NCI-H1417 (cell line): ENCODE data around the gene SESTD1.
"Not testable (repeated sequence)": the region's sequence is repeated elsewhere in the genome, so short reads cannot be mapped to it uniquely, and the experiment has no call there.

Source experiments
- DNase-seq, 3 experiments: peaks; one replicate each; lab custom pipeline; 2025; lab: John Stamatoyannopoulos, UW

Gene SESTD1

DNA sequence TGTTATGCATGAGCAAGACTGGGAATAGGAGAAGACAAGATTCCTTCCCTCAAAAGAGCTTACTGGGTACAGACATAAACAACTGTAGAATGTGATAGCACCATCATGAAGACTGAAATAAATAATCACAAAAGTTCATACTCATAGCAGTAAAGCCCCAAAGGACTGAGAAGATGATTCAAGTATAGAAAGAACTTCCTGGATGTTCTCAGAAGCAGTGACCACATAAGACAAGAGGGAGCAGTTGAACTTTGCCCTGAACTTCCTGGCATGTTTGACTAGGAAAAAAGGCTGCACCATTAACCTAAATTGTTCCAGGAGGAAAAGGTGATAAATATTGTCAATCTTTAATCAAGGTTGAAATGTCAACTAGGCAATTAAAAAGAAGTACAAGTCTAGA is 156.9 kb downstream of the SESTD1 start:
- no peak for DNase-seq

DNA sequence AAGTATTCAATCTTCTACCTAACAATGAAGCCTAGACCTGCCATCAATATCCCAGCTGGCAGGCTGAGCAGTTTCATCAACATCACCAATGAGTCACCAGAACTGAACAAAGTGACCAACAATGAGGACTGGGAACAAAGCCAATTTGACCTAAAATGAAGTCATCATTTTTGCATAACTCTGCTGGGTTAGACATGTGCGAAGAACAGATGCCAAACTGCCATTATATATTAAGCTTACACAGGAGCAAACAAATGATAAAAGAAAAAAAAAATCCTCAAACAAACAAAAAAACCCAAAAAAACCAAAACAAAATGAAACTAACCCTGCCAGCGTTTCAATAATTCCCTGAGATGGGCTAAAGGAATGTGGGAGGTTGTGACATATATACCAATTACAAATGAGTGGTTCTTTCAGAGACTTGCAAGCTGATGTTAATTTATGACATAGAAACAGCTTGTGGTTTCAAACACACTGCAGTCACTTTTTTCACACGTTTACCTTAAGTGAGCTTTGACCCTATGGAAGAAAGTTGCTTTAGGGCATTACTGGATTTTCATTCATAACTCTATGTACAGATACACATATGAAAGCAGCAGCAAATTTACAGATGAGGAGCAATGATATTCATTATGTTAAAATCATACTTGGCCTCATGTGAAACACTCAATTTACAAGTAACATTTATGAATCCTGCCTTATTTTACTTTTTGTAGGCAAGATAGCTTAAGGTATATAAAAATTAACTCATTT is 157.8 kb downstream of the SESTD1 start:
- peak in 2 of 3 experiments; percentile 70 to 94 for DNase-seq

DNA sequence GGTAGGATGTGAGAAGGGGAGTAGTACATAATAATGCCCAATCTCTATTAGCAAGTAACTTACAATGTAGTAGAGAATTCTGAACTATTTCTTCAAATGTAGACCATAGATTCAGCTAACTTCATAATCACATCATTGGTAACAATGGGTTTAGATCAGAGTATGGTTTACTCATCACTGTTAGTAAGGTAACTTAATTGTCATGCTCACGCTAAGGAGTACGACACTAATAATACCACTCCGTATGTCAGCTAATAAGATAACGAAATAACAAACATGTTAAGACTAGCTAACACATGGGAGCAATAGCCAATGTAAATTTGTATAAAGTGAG is 158.3 kb downstream of the SESTD1 start:
- no peak for DNase-seq

DNA sequence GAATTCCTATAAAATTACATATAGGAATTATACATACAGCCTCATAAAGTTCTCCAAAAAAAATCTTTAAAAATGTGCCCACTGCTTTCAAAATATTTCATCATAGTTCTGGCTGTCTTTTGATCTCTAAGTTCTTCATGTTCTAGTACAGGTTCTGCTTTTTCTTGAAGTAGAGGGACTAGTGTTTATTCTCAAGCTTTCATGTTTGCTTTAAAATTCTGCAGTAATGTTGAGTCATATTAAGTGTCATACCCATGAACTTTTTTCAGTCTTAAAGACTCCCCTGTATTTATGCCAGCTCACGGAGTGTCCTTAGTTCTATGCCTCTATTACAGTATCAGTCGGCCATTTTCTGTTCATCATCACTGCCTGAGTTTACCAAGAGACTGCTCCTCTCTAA is 159.9 kb downstream of the SESTD1 start:
- no peak for DNase-seq

DNA sequence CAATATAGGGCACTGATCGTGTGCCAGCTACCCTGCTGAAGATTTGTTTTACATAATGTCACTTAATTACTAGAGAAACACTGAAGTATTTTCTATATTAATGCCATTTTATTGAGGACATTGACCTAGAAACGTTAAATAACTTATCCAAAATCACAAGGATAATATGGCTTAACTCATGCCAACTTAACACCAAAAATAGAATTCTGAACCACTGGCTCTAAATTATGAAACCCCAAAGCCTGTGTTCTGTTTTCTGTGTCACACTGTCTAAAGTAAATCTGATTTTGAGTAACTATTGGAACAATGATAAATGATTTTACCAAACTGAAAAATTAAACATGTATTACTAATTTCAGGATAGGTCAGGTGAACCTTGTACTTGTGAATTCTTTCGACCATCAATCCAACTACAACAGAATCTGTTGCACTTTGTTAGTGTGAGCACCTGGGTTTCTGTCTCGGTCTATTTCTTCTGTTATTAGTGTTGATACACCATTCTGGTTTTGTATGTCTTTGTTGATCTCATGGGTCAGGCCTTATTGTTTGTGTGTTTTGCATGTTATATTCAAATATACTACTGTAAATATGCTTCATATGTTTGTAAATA is 166.4 kb downstream of the SESTD1 start:
- DNase-seq = no peak

DNA sequence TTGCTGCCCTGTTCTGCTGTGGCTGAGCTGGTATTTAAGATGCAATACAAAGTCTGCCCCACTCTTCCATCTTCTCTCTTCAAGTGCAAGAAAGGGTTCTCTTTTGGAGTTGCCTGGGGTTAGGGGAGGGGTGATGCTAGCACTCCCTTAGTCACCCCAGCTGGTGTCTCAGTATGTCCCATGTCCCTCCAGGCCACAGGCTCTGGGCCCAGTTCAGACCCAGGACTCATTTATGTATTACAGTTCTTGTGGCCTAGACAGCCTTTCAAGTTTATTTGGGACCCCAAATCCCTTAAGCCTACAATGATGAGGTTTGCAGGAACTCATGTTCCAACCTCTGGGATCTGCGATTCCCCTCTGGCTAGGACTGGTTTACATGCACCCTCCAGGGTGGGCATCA is 167.5 kb downstream of the SESTD1 start:
- DNase-seq = no peak

DNA sequence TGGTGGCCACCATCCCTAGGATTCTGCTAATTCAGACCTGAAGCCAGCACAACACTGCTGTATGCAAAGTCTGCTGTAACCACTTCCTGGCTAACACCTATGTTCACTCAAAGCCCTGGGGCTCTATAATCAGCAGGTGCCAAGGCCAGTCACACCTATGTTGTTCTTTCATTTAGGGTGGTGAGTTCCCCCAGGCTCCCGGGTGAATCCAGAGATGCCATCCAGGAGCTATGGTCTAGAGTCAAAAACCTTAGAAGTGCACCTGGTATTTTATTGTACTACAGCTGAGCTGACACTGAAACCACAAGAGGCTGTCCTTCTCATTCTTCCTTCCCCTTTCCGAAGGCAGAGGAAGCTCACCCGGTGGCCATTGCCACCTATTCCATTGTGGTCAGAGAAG is 168.5 kb downstream of the SESTD1 start:
- peak in 2 of 3 experiments; percentile 42 to 75 for DNase-seq

DNA sequence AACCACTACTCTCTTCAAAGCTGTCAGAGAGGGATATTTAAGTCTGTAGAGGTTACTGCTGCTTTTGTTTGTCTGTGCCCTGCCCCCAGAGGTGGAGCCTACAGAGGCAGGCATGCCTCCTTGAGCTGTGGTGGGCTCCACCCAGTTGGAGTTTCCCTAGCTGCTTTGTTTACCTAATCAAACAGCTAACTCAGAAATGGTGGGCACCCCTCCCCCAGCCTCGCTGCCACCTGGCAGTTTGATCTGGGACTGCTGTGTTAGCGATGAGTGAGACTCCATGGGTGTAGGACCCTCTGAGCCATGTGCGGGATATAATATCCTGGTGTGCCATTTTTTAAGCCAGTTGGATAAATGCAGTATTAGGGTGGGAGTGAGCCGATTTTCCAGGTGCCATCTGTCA is 171.7 kb downstream of the SESTD1 start:
- DNase-seq = not testable (repeated sequence)

DNA sequence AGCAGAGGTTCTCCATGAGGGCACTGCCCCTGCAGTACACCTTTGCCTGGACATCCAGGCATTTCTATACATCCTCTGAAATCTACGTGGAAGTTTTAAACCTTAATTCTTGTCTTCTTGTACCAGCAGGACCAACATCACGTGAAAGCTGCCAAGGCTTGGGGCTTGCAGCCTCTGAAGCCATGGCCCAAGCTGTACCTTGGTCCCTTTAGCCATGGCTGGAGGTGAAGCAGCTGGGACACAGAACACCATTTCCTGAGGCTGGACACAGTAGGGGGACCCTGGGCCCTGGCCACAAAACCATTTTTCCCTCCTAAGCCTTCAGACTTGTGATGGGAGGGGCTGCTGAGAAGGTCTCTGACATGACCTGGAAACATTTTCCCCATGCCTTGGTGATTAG is 181.9 kb downstream of the SESTD1 start:
- no peak for DNase-seq

DNA sequence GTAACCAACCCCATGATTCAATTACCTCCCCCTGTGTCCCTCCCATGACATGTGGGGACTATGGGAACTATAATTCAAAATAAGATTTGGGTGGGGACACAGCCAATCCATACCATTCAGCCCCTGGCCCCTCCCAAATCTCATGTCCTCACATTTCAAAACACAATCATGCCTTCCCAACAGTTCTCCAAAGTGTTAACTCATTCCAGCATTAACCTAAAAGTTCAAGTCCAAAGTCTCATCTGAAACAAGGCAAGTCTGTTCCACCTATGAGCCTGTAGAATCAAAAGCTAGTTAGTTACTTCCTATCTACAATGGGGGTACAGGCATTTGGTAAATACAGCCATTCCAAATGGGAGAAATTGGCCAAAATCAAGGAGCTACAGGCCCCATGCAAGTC is 182.7 kb downstream of the SESTD1 start:
- DNase-seq = no peak

DNA sequence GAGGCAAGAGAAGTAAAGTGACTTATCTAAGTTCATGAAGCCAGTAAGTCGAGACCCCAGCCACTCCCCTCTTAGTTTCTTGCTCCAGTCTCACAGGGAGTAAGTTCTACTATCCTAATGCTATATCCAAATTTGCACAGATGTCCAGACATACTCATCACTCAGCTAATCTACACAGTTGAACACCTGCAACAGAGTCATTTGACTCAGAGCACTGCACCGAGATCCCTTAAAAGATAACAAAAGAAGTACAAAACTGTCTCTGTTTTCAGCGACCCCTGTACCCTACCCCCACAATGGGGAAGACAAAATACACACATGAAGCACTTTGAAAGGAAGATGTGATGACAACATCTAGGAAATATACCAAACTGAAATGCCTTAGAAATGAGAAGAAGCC is 192.1 kb downstream of the SESTD1 start:
- no peak for DNase-seq

DNA sequence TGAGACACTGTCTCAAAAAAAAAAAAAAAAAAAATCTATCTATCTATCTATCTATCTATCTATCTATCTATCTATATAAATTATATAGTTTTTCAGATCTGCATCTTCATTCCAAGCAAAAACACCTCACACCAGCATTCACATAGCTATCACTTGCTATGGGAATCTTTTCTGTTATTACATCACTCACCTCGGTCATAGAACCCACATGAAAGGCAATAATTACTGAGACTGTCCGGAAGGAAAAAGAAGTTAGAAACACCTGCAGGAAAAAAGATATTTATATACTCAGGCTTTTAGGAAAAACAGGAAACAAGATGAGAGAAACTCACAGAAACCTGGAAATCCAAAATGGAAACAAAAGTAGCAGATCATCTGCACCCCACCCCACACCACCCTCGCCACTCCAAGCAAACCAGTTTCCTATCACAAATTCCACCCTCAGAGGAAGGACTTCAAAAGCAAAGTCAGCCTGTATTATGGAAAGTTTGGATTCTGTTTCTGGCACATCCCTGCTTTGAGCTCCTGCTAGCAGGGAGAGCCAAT is 192.7 kb downstream of the SESTD1 start:
- no peak for DNase-seq

DNA sequence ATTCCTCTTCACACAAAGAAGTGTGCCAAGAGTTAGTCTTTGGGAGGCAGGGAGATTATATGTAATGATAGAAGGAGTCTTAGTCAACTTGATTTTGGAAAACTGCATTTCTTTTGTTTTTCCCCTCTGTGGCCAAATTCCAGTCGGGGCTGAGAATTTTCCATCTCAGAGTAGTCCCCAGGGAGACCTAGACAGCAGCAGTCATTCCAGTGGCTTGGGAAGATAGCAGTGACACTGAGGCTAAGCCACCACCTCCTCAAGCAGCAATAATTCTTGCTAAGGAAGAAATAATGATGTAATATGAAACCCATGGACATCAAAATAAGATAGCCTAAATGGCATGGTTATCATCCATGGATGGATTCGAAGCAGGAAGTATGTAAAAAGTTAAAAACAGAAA is 193.7 kb downstream of the SESTD1 start:
- DNase-seq = no peak

DNA sequence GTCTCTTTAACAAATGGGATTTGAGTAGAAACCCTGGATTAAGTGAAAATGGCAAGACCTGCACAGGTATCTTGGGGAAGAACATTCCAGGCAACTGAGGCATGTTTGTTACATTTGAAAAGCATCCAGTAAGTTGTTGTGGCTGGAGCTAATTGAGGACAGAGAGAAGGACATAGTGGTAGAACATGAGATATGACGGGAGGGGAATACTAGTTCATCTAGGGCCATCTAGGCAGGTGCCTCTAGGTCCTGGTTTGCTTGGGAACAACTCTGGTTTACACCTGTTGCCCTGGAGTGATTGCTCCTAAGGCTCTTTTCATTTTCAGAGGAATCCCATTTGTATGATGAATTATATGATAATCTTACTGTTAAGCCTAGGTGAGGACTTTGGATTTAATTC is 194.9 kb downstream of the SESTD1 start:
- DNase-seq = no peak

DNA sequence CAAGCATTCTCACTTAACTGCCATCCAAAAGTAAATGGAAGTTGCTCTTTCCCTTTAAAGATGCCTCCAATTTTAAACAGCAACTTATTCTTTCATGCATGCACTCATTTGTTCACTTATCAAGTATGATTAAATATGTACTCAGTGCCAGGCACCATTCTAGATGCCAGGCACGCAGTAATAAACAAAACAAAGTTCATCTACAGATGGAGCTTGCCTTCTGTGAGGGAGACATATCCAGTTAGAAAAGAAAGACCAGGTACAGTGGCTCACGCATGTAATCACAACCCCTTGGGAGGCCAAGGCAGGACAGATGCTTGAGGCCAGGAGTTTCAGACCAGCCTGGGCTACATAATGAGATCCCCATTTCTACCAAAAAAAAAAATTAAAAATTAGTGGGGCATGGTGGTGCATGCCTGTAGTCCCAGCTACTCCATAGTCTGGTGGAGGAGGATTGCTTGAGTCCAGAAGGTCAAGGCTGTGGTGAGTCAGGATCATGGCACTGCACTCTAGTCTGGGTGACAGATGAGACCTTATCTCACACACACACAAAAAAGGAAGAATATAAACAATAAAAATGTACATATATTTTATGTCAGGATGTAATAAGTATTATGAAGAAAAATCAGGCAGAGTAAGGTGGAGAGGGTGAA is 195.5 kb downstream of the SESTD1 start:
- DNase-seq = no peak

DNA sequence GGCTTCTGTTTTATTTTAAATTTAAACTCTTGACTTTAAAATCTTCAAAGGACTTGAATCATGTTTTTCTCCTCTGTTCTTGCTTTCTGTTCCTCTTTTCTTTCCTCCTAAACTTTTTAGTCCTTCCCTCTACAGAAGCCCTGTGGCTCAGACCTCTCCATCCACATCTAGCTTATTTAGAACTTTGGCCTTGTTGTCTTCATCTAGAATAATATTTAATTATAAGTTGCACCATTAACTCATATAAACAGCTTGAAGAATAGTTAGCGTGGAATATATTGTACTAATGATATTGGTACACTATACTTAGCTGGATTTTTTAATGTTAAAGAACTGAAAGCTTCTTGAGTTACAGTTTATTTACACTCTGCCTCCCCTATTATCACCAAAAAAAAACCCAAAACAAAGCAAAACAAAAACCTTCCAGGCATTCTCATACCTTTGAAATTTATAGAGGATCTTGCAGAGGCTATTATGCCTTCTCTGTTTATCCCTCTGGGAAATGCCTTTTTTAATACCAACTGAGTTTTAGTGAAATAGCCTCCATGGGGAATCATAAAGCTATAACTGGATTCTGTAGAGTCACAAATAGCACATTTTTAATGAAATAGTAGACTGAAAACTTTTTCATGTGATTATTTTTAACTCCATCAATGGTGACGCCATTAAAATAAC is 205.5 kb downstream of the SESTD1 start:
- no peak for DNase-seq

DNA sequence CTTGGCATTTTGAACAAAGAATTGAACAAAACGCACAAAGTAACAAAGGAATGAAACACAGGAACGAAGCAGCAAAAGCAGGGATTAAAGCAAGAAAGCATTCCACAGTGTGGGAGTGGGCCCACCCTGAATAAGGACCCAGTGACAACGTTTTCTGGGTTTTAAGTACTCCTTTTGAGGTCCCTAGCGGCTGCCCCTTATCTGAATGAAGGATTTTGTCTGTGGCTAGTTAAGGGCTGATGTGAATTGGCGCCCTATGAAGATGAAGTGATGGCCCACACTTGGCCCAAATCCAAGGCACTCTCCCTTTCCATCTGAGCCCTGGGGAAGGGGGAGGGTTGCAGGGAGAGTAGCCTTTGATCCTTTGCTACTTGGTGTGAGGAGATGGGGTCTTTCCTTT is 206.9 kb downstream of the SESTD1 start:
- peak in 1 of 3 experiments; percentile 11 for DNase-seq

DNA sequence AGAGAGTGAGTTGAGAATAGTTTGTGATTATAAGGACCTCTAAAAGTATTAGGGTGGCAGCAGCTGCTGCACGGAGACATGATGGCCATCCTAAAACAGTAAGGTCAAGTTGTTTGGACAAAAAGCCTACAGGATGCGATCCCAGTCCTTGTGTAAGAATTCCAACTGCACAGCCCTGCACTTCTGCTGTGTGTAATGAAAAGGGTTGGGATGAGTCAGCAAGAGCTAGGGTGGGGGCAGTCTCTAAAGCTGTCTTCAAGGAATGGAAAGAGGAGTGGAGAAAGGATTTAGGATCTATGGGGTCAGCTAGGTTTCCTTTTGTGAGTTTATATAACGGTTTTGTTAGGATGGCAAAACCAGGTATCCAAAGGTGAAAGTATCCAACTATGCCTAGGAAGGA is 211.1 kb downstream of the SESTD1 start:
- DNase-seq = not testable (repeated sequence)
